ENCODE measurements around the gene GRN.

- TF ChIP-seq POLR2AphosphoS5 (IDR thresholded peaks at IDR 0.05; ENCODE audit: borderline replicate concordance, low read depth, low read length) (no peak), EZH2 (IDR thresholded peaks at IDR 0.05) (no peak), FOXP2 (optimal IDR thresholded peaks at IDR 0.05; ENCODE audit: control extremely low read depth, extremely low read length, insufficient read depth) (no peak)
Measured at GRCh38 chr17:44384281-44384822, 39.2 kb downstream of the GRN start.

All from SK-N-MC (cell line).